Gastroesophageal sphincter (tissue), 4 donors: Measurements from ENCODE around the gene SYCP3. TPM values are rescaled to one million over a fixed set of nuclear protein-coding genes. Genes with fewer than 3 reads are reported as not detected.
A peak's percentile ranks its signal among the peaks of the same experiment; 100 is the strongest.

Source experiments
- ATAC-seq: fragments of 150-250 bp; one replicate; pipeline ENCODE4 v1.9.1; 2016; ENCODE audit warnings: mild to moderate bottlenecking, moderate library complexity
- H3K27ac ChIP-seq, 4 donors: fragments of 200-600 bp; sonication (generic) in 3 of 4; 1 replicate in 3 of 4; 2 replicates in 1 of 4; pipeline ENCODE4 v1.5.1; 2016 to 2019
- H3K27me3 ChIP-seq: fragments of 200-600 bp; sonication (generic); one replicate; pipeline ENCODE4 v1.5.1; 2019
- H3K36me3 ChIP-seq, 2 donors: fragments of 200-600 bp; sonication (generic); one replicate each; pipeline ENCODE4 v1.5.1; 2019; ENCODE audit warnings: control low read depth in 1 of 2
- H3K4me1 ChIP-seq, 3 donors: fragments of 200-600 bp; sonication (generic); 1 replicate in 2 of 3; 2 replicates in 1 of 3; pipeline ENCODE4 v1.5.1; 2016 to 2019; ENCODE audit warnings: control low read depth in 2 of 3
- H3K4me3 ChIP-seq, 2 donors: fragments of 200-600 bp; sonication (generic); one replicate each; pipeline ENCODE4 v1.5.1; 2019; ENCODE audit warnings: mild to moderate bottlenecking in 1 of 2, moderate library complexity in 1 of 2
- H3K9me3 ChIP-seq, 3 donors: fragments of 200-600 bp; sonication (generic); one replicate each; pipeline ENCODE4 v1.5.1; 2017 to 2019; ENCODE audit warnings: control low read depth in 2 of 3
- EP300 ChIP-seq: sonication (generic); formaldehyde crosslinking; IDR thresholded peaks from one replicate; pipeline ENCODE4 v1.6.1; 2017; ENCODE audit warnings: antibody characterized with exemption, mild to moderate bottlenecking
- POLR2A ChIP-seq, 2 donors: fragments of 450-650 bp; IDR thresholded peaks; one replicate each; pipeline ENCODE4 v1.6.1; 2017; ENCODE audit warnings: antibody characterized with exemption in 2 of 2, mild to moderate bottlenecking in 2 of 2, moderate library complexity in 1 of 2
- POLR2AphosphoS5 ChIP-seq: sonication (generic); formaldehyde crosslinking; IDR thresholded peaks from one replicate; pipeline ENCODE4 v1.6.1; 2017; ENCODE audit warnings: antibody characterized with exemption
- WGBS, 2 donors: methylation state at CpG; one replicate each; pipeline ENCODE4 v1.1.5; 2018; ENCODE audit warnings: low coverage in 1 of 2; 5-methylcytosine and 5-hydroxymethylcytosine counted together
- total RNA-seq, 4 donors: library from RNA; depleted of rRNA; stranded (reverse); fragments of >200 nt; gene quantifications; one replicate each; pipeline ENCODE4 v1.1.0, GENCODE V29; 2016
- TF ChIP-seq, protein P1 (sequence below), 4 experiments: fragments of 200-600 bp in 2 of 4; fragments of 450-650 bp in 2 of 4; sonication (generic) in 1 of 4; IDR thresholded peaks; one replicate each; pipeline ENCODE4 v1.5.1; 2017 to 2019; ENCODE audit warnings: antibody characterized with exemption in 4 of 4, mild to moderate bottlenecking in 2 of 4, moderate library complexity in 2 of 4

SYCP3 gene
- total RNA-seq, 4 donors from 2014 or later: 0.13 TPM; not detected in 3

DNA sequence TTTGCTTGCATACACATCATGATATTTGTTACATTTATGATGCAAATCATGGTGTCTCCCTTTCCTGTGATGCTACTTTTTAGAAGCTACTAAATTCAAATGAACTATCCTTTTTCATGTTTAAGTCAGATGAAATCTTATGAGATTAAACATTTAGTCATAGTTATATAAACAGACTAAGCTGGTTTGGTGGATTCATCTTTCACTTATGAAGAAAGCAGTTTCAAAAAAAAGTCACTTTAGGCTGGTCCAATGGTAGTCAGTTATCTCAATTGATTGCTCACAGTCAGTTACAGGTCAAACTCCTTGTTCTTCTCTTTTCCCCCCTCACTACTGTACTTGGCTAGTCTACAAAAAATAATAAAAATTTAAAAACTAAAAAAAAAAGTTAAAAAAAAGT, 19.7 kb downstream of the SYCP3 start:
- no peaks in the 10 kb centered on the region for H3K9me3 ChIP-seq
- H3K27me3 ChIP-seq: no peaks in the 10 kb centered on the region
- H3K36me3 ChIP-seq: peaks cover 0 to 49% of the 10 kb centered on the region in 2 donors
- no peak overlapping the region for H3K4me3 ChIP-seq
- TF ChIP-seq, protein P1, sequence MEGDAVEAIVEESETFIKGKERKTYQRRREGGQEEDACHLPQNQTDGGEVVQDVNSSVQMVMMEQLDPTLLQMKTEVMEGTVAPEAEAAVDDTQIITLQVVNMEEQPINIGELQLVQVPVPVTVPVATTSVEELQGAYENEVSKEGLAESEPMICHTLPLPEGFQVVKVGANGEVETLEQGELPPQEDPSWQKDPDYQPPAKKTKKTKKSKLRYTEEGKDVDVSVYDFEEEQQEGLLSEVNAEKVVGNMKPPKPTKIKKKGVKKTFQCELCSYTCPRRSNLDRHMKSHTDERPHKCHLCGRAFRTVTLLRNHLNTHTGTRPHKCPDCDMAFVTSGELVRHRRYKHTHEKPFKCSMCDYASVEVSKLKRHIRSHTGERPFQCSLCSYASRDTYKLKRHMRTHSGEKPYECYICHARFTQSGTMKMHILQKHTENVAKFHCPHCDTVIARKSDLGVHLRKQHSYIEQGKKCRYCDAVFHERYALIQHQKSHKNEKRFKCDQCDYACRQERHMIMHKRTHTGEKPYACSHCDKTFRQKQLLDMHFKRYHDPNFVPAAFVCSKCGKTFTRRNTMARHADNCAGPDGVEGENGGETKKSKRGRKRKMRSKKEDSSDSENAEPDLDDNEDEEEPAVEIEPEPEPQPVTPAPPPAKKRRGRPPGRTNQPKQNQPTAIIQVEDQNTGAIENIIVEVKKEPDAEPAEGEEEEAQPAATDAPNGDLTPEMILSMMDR (IDR thresholded peaks at IDR 0.05): no peak
- TF ChIP-seq POLR2A (IDR thresholded peaks at IDR 0.05) (no peak), EP300 (no peak), POLR2AphosphoS5 (no peak)
- peaks cover 0 to 8% (median 0%) of the 10 kb centered on the region in 3 donors for H3K4me1 ChIP-seq
- no peak for ATAC-seq
- H3K27ac ChIP-seq: no peak overlapping the region

DNA sequence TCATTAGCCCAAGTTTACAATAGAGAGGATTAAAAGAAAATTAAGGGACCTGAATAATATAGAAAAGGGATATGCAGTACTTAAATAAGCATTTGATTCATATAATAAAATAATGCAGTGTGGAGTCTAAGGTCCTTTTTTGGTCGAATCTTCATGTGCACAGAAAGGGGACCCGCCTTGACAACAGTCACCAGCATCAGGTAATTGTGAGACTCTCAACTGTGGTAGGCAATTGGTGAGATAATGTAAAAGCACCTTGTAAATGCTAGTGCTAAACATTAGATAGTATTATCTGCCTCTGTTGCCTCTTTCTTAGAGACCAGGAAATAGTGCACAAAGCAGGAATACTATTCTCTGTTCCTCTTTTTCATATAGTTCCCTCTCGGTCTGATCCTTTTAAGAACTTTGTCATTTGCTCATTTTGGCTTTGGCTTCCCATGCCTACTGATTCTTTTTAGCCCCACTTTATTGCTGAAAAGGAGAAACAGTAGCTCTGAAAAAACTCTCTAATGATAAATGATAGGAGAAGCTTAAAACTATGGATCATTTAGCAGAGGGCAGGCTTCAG, 24.3 kb downstream of the SYCP3 start:
- 76 to 91% methylated on average over 3 of the region's 3 CpGs for WGBS, 2 donors
- no peak for ATAC-seq
- no peak for TF ChIP-seq EP300
- TF ChIP-seq POLR2AphosphoS5: no peak
- TF ChIP-seq, protein P1 (IDR thresholded peaks at IDR 0.05): no peak
- no peak for TF ChIP-seq POLR2A (IDR thresholded peaks at IDR 0.05)

DNA sequence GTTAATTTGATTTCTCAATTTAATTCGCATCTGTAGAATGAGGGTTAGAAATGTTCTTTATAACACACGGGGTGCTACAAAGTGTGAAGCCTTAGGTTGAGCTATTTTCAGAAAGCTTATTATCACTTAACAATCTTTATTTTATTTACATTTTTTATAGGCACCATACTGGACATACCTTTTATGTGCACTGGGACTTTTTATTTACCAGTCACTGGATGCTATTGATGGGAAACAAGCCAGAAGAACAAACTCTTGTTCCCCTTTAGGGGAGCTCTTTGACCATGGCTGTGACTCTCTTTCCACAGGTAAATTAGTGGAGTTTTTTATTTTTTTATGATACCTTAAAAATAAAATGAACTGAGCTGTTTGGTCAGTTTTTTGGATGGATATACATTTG, 25.3 kb downstream of the SYCP3 start:
- H3K4me3 ChIP-seq: no peak overlapping the region
- TF ChIP-seq POLR2A (IDR thresholded peaks at IDR 0.05) (no peak), EP300 (no peak), POLR2AphosphoS5 (no peak)
- TF ChIP-seq, protein P1 (IDR thresholded peaks at IDR 0.05): no peak
- no peaks in the 10 kb centered on the region for H3K9me3 ChIP-seq
- 67 to 83% methylated on average over 2 of the region's 2 CpGs for WGBS, 2 donors
- H3K27ac ChIP-seq: peak overlapping the region in 1 of 4 donors; percentile 26
- peaks cover 0 to 48% (median 13%) of the 10 kb centered on the region in 3 donors for H3K4me1 ChIP-seq
- ATAC-seq: no peak
- no peaks in the 10 kb centered on the region for H3K27me3 ChIP-seq
- H3K36me3 ChIP-seq: peaks cover 0 to 16% of the 10 kb centered on the region in 2 donors

More for the DNA sequence above, 24.3 kb downstream of the SYCP3 start:
- Histone ChIP-seq H3K27ac (no peak overlapping the region), H3K4me3 (no peak overlapping the region), H3K27me3 (no peaks in the 10 kb centered on the region), H3K36me3 (peaks cover 0 to 16% of the 10 kb centered on the region in 2 donors), H3K9me3 (no peaks in the 10 kb centered on the region), H3K4me1 (peaks cover 0 to 41% (median 8%) of the 10 kb centered on the region in 3 donors)

DNA sequence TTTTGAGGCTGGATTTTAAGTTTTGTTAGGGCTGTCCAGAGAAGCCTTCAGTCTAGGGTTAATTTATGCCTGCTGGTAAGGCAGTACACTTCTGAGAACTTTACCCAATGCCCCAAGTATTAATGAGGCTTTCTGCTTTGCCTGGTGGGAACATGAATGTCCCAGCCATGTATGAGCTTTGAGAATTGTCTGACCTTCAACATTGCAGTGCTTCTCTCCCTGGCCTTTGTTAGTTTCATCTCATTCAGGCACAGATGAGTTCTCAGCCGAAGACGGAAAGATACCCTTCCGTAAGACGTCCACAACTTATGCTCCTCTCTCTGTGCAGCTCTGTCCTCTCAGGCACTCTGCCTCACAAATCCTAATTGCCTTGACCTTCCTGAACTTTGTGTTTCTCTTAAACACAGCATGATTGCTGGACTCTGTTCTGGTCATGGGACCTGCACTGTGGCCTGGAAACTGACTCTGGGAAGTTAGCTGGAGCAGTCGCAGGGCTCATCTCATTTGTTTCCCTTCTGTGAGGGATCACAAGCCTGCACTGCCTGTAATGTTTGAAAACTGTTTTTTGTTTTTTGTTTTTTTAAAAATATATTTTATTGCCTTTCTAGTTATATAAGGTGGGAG, 26.1 kb downstream of the SYCP3 start:
- Histone ChIP-seq H3K27ac (peak overlapping the region; percentile 29 to 54 (median 46)), H3K36me3 (peaks cover 0 to 10% of the 10 kb centered on the region in 2 donors), H3K9me3 (no peaks in the 10 kb centered on the region), H3K4me1 (peaks cover 0 to 48% (median 13%) of the 10 kb centered on the region in 3 donors), H3K27me3 (no peaks in the 10 kb centered on the region), H3K4me3 (no peak overlapping the region)
- ATAC-seq: peak; percentile 79
- 29 to 55% methylated on average over 1 to 5 of the region's 5 CpGs for WGBS, 2 donors
- TF ChIP-seq EP300: no peak
- TF ChIP-seq, protein P1 (IDR thresholded peaks at IDR 0.05): no peak

DNA sequence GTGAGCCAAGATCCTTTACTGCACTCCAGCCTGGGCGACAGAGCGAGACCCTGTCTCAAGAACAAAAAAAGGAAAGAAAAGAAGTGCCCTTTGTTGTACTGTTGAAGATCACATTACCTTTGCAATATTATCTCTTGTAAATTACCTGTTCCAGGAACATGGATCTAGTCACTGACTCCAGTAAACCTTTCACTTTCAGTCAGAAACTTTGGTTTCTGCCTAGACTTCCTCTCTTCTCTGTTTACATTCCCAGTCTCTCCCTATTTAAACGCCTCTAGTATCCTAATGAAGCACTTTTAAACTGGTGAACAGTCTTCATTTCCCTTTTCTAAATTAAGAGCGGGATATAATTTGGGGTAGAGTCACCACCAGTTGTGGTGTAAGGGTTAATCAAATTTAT, 29.0 kb downstream of the SYCP3 start:
- Histone ChIP-seq H3K27me3 (no peaks in the 10 kb centered on the region), H3K27ac (no peak overlapping the region), H3K4me1 (peaks cover 0 to 69% (median 13%) of the 10 kb centered on the region in 3 donors), H3K9me3 (no peaks in the 10 kb centered on the region), H3K4me3 (no peak overlapping the region), H3K36me3 (no peaks in the 10 kb centered on the region)
- TF ChIP-seq, protein P1 (IDR thresholded peaks at IDR 0.05): no peak
- TF ChIP-seq POLR2AphosphoS5: no peak
- 77 to 88% methylated on average over 1 to 4 of the region's 4 CpGs for WGBS, 2 donors
- no peak for ATAC-seq
